CD4-positive, alpha-beta T cell treated with Interferon alpha-2 for 1 hour (primary cell): ENCODE data around the gene BANF1.
A peak's percentile ranks its signal among the peaks of the same experiment; 100 is the strongest.

Experiments
- DNase-seq, 2 donors: peaks; one replicate each; pipeline ENCODE4 v3.0.0-alpha.2; 2020 to 2022

The BANF1 gene

DNA sequence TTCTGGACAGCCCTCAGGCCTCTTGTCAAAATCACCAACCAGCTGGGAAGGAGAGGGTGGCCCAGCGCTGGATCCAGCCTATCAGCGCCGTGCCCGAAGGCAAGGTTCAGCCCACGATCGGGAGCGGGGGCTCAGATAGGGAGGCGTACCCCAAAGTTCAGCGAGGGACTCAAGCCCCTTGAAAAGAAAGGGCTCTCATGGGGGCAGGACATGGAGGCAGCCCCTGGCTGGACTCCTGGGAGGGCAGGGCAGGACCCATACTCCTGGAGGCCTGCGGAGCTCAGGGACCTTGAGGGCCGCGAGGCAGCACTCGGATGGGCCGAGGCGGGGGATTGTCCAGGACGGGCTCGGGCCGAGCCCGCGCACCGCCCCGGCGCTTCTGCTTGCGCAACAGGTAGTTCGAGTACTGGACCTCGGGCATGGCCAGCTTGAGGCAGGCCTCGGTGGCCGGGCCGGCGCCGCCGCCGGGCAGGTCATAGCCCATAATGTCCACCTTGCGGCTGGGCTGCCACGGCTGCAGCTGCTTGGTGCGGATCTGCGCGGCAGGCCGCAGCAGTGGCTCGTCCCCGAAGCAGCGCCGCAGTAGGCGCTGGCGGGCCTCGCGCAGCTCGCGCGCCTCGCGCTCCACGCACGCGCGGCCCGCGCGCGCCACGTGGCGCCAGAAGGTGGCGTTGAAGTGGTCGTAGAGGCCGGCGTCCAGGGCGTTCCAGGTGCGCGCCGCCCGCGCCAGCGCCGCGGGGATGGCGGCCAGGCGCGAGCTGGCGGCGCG, 40.1 kb downstream of the BANF1 start:
- DNase-seq, result no peak

DNA sequence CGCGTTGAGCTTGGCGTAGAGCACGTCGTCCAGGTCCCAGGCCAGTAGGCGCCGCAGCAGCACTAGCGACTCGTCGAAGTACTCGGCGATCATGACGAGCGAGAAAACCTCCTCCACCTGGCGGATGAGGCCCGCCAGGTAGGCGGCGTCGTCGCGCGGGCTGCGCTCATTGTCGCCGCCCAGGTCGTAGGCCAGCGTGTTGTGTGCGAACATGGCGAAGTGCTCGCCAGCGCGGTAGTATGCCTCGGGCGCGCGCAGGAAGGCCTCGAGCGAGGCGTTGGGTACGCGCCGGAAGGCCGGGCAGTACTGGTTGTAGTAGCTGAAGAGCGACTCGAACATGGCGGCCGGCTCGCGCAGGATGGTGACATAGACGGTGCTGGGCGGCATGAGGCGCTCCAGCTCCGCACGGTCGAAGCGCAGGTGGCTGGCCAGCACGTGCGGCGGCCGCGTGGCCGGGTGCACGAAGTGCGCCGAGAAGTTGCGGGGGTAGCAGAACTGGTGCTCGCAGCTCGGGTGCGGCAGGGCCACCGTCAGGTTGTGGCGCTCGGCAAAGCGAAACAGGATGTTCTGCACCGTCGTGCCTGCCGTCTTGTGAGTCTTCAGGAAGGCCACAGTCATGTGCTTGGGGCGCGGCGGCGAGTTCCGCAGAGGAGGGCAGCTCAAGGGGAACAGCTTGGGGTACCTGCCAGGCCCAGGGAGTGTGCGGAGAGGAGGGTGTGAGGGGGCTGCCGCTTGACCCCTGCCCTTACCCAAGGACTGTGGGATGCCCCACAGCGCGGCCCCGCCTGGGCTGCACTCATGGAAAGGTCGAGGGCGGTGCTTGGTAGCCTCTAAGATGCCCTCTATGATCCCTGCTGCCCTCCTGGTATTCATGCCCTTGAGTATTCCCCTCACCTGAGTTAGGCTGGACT, 40.9 kb downstream of the BANF1 start:
- no peak for DNase-seq

DNA sequence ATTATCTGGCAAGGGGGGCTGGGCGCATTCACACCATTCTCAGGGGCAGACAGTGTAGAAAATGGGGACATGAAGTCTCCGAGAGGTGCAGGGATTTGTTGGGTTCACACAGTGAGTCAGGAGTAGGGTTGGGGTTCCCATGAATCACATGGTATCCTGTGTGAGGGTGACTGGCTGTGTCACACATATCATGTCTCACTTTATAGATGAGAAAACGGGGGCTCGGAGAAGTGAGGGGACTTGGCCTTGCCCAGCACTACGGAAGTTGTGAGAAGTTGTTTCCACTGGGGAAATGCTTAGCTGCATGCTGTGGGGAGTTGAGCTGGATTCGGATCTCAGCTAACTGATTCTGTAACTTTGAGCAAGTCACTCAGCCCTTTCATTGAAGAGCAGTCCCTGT, 42.5 kb downstream of the BANF1 start:
- no peak for DNase-seq

DNA sequence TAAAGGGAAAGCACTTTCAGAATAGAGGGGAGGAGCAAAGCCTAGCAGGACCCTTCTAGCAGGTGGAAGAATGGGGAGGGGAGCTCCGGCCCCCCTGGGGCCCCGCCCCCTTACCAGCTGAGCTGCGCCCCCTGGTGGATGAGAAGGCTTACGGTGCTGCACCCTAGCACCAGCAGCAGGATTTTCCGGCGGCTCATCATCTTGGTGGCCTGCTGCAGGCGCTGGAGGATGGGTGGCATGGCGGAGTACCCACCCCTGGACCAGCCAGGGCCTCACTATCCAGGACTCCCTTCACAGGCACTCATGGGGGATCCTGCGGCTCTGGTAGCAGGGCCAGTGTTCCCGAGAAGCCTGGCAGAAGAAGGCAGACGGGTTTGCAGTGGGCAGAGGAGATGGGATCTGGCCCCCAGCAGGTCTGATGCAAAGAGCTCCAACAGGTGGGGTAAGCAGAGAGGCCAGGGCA, 42.9 kb downstream of the BANF1 start:
- peak; percentile 80 to 87 for DNase-seq

DNA sequence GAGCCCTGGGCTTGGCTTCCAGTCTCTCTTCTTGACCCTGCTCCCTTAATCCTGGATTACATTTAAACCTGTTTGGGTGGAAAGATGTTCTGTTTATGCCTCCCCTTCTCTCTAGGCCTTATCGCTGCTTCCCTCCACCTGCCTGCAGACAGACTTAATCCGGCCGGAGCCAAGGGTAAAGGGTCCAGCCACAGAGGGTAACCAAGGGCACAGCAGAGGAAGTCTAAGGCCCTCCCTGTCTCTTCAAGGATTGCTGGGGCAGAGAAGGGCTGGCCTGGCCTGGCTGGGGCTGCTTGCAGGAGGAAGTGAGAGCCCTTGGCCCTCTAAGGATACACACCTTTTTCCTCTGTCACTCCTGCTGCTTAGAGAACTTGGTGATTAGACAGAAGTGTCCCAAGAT, 44.6 kb downstream of the BANF1 start:
- DNase-seq, result no peak

DNA sequence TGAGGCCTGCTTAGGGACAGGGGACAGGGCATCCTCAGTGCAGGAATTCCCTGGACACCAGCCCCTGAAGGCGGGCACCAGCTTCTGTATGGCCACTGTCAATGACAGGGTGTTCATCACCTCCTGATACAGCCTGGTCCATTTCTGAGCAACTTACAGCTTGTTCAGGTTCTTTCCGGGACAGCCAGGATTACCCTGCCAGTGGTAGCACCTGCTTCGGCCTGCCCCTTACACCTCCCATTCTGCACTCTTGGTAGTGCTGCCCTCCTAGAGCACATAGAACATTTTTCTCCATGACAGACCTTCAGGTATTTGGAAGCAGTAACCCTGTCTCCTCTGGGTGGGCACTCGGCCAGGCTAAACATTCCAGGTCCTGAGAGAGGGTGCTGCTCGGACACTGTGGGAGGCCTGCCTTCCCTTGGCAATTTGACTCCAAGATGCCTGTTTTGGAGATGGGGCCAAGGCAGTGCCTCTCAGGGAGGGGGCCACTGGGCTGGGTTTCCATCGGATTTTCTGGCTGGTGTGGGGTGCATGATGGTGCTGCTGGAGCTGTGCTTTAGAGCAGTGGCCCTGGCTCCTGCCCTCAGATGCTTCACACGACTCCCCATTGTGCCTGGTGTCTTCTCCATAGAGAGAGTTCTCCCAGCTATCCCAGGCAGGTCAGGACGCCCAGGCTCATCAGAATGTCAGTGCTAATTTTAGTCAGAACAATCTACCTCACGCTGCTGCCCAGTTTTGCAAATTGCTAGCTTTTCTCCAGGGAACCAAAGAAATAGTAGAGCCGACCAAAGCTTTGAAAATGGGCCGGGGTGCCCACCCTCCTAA, 45.5 kb downstream of the BANF1 start:
- DNase-seq, result no peak

DNA sequence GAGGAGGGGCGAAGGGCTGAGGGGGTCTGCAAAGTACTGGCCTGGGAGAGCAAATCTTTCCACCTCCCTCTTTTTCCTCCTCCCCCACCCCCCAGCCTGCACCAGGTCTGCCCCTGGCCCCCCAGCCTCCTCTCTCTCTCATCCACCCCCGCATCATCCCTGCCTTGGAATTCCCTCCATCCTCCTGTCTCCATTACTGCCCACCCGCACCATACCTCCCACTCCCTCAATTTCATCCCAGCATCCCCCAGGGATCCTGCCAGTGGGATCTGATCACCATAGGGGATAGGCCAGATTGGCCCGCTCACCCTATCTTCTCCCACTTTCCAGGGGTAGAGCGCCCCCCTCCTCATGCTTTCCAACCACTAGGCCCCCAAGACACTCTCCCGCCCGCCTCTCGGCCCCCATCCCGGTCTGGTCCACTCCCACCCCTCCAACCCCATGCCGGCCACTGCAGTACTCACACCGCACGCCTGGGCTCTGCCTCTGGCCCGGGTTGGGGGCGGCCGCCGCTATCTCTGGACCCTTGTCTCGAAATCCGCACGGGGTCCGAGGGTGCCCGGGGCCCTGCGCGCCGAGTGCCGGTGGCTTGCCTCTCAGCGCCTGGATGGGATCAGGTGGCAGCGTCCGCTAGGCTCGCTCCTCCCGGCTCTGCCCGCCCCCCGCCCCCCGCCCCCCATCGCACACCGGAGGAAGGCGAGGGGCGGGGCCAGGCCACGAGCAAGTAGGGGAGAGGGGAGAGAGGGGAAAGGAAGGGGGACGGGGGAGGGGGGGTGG, 46.4 kb downstream of the BANF1 start, which contains the start of gene GAL3ST3:
Gene GAL3ST3, minus strand, starts transcription at position 615 of the 777 bp plus-strand sequence. CDS start 3,746 bp downstream, outside the sequence.
- DNase-seq, result no peak

DNA sequence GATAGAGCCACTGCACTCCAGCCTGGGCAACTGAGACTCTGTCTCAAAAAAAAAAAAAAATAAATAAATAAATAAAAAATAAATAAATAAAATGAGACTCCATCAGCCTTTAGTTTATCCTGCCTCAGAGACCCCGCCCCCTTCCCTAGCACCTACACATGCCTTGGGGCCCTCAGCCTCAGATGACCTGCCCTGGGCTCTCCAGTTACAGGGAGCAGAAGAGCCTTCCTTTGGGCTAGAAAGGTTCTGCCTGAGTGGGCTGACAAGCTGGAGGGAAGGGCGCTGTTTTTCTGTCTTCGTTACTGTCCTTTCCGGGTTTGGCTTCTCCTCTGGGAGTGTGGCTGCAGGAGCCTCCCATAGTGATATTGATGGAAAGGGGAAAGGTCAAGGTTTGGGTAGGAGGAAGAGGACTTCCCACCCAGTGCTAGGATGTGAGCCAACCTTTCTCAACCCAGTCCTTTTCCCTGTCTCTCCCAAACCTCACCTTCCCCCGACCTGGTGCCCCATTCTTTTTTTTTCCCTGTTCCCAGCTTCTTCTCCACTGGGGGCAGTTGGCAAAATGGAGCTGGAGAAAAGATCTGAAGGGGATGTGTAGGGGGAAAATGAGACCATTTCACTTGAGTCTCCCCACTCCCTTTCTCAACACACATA, 48.4 kb downstream of the BANF1 start:
- DNase-seq, result no peak

DNA sequence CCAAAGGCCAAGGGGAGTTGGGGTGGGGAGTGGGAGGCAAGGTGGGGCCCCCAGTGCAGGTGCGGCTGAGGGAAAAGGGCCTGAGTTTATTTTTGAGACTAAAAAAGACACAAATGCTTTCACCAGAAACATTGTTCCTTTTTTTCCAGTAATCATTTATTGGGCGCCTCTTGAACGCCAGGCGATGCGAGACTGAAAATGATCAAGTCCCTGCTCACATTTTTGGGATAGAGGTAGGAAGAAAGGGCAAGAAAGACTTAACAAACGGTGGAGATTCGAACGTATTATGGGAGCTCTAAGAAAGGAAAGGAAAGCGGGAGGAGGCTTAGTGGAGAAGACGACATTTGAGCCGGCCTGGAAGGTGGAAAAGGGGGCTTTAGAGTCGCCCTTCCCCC, 49.1 kb downstream of the BANF1 start:
- DNase-seq, result no peak

DNA sequence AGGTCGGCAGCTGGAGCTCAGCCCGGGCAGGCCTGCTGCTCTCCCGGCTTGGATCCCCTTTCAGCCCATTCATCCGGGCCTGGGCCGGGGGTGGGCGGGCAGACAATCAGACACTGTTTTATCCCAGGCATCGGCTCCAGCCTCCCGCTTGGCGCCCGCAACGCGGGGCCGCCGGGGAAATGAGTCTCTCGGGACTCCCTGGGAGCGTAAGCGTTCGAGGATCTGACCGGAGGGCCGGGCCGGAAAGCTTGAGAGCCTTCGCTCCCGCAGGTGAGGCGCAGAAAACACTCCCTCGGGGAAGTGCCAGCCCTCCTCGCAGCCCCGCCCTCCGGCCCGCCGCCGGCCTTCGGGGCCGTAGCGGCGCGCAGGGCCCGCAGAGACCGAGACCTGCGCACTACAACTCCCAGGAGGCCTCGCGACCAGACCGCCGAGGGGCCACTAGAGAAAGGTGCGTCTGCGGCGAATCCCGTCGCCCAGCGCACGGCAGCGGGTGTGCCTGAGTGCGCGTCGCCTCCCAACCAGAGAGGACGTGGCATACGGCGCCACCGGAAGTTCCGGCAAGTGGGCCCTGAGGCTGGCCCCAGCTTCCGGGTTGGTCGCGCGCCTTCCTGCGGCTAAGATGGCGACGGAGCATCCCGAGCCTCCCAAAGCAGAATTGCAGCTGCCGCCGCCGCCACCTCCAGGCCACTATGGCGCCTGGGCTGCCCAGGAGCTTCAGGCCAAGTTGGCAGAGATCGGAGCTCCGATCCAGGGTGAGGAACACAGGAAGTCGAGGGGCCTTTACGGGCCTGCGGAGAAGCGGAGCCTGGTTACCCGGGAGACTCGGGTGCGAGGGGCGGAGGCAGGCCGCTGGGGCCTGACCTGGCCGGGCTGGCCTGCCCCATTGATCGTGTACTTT, 49.7 kb downstream of the BANF1 start, which contains the start of gene SF3B2:
Gene SF3B2, plus strand, starts transcription at position 599 of the 898 bp plus-strand sequence. Its CDS starts 21 bp downstream, at position 620.
- peak; percentile 97 for DNase-seq

DNA sequence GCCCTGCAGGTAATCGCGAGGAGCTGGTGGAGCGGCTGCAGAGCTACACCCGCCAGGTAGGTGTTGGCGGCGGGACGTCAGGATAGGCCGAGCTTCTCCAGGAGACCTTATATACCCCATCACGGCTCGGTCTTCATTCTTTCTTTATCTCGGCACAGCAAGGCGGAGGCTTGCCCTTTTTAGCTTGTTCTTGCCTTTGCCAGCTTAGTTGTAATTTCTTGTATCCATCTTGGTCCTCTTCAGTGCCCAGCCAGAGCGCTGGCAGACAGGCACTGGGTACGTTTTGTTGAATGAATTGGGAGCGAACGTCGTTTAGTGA, 50.3 kb downstream of the BANF1 start:
- DNase-seq, result no peak
